HEK293T (cell line): ENCODE data around the gene BCAM.

ENCODE experiments used
- CTBP1 ChIP-seq: fragments of 450-650 bp; IDR thresholded peaks from 2 replicates; pipeline ENCODE4 v1.6.1; 2016; ENCODE audit warnings: borderline replicate concordance
- FOXA1 ChIP-seq: fragments of 450-650 bp; IDR thresholded peaks from 2 replicates; pipeline ENCODE4 v1.6.1; 2016; ENCODE audit warnings: mild to moderate bottlenecking
- FOXM1 ChIP-seq: fragments of 450-650 bp; IDR thresholded peaks from 2 replicates; pipeline ENCODE4 v1.6.1; 2017; ENCODE audit warnings: mild to moderate bottlenecking, borderline replicate concordance
- HDGF ChIP-seq: fragments of 450-650 bp; IDR thresholded peaks from 2 replicates; pipeline ENCODE4 v1.6.1; 2017; ENCODE audit warnings: antibody characterized with exemption, borderline replicate concordance
- L3MBTL2 ChIP-seq: fragments of 450-650 bp; conservative IDR thresholded peaks from 2 replicates; pipeline ENCODE4 v1.6.1; 2016; ENCODE audit warnings: mild to moderate bottlenecking
- LEF1 ChIP-seq: fragments of 450-650 bp; IDR thresholded peaks from 2 replicates; pipeline ENCODE4 v1.6.1; 2017; ENCODE audit warnings: mild to moderate bottlenecking, borderline replicate concordance
- SP1 ChIP-seq: fragments of 450-650 bp; IDR thresholded peaks from 2 replicates; pipeline ENCODE4 v1.6.1; 2017
- SUZ12 ChIP-seq: fragments of 450-650 bp; IDR thresholded peaks from 2 replicates; pipeline ENCODE4 v1.6.1; 2016; ENCODE audit warnings: mild to moderate bottlenecking
- TF ChIP-seq, protein P1 (sequence below): fragments of 450-650 bp; IDR thresholded peaks from 2 replicates; pipeline ENCODE4 v1.6.1; 2016

DNA sequence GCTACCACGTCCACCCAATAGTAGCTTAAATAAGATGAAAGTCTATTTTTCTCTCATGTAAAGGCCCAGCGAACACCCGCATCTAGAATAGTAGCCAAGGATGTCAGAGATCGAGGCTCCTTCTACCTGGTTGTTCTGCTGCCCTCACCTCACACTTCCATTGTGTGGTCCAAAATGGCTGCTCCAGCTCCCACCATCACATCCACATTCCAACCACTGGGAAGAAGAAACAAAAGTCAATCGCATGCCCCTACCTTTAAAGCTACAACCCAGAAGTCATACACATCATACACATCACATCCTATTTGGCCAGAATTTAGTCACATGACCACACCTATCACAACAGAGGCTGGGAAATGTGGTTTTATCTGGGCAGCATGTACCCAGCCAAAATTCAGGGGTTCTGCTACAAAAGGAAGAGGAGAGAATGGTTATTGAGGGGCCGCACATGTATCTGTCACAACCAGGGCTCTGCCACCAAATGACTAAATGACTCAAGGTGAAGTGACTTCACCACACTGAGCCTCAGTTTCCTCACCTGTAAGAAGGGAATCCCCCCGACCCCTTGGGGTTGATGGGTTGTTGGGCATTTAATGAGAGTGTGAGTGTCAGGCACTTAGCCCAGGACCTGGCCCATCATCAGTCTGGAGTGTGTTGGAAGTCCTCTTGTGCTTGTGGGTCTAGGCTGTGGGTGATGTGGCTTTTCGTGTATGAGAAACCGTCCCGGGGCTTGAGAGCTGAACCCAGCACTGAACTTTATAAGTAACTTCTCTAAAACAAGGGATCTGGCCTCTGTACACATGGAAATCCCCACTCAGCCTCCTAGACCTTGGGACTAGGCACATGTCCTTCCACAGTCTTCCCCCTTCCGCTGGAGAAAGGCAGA is 41.4 kb upstream of the BCAM start:
- TF ChIP-seq, protein P1, sequence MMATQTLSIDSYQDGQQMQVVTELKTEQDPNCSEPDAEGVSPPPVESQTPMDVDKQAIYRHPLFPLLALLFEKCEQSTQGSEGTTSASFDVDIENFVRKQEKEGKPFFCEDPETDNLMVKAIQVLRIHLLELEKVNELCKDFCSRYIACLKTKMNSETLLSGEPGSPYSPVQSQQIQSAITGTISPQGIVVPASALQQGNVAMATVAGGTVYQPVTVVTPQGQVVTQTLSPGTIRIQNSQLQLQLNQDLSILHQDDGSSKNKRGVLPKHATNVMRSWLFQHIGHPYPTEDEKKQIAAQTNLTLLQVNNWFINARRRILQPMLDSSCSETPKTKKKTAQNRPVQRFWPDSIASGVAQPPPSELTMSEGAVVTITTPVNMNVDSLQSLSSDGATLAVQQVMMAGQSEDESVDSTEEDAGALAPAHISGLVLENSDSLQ = no peak
- TF ChIP-seq L3MBTL2 = no peak
- no peak for TF ChIP-seq FOXA1
- no peak for TF ChIP-seq LEF1
- no peak for TF ChIP-seq CTBP1
- no peak for TF ChIP-seq SP1
- TF ChIP-seq FOXM1 = no peak
- TF ChIP-seq HDGF = no peak
- TF ChIP-seq SUZ12 = no peak
